Activated CD4-positive, alpha-beta T cell treated with anti-CD3 and anti-CD28 coated beads, Interleukin-2, amount 50 U/mL, for 48 hours (primary cell): ENCODE measurements around the gene RSRC1.
A peak's percentile ranks its signal among the peaks of the same experiment; 100 is the strongest.
"Not testable (repeated sequence)": the region's sequence is repeated elsewhere in the genome, so short reads cannot be mapped to it uniquely, and the experiment has no call there.

Source experiments
- DNase-seq, 2 experiments: peaks; one replicate each; pipeline ENCODE4 v3.0.0-alpha.2; 2020

Gene RSRC1

DNA sequence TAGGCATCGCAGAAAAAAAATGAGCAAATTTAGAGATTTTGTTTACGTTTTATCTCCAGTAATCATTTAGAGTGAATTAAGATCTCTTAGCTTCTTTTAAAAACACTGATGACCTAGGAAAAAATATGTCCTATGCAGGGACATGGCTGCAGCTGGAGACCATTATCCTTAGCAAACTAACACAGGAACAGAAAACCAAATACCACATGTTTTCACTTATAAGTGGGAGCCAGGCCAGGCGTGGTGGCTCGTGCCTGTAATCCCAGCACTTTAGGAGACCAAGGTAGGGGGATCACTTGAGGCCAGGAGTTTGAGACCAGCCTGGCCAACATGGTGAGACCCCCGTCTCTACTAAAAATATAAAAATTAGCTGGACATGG, 298.6 kb downstream of the RSRC1 start:
- not testable (repeated sequence) for DNase-seq

DNA sequence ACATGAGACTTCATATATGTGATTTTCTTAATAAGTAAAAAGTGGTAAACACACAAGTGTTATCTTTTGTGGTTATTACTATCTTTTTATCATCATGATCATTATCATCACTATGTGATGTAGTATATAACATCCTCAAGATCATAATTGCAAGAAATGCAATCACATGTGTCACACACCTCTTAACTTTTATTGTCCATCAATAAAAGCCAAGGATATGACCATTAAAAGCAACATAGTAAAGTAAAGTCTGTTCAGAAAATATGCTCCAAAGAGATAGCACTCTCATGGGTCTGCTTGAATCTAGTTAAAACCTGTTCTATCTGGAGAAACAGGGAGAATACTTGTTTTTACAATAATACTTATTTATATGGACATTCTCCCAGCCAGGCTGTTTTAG, 308.1 kb downstream of the RSRC1 start:
- DNase-seq = no peak

DNA sequence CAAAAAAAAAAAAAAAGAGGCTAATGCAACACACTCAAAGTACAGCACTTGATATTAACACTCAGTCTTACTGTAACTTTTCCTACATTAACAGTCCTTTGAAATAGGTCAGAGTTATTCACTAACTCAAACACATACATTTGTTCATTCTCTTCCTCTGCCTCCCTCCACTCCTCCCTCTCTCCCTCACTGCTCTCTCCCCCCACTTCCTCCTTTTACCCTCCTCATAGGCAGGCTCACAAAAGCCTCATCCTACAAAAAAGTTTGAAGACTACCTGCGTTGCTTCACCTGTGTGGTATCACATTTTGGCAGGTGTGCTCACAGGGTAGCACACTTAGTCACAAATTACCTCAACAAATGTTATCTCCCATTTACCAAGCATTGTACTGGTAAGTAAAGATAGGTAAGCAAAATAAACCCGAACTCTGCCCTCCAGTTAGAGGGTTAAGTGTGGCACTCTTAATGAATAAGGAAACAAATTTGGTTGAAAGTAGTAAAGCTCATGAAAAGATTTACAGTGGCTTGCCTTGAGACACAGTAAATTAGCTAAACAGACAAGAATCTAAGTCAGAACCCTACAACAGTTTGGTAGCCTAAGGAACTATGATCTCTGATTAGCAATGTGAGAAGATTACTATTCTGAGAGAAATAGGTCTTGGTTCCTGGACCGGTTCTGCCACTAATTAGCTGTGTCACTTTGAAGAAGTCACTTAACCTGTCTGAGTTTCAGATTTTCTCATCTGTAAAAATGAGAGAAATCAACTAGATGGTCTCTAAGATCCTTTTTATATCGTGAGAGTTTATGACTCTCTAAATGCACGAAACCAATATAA, 310.1 kb downstream of the RSRC1 start:
- no peak for DNase-seq

DNA sequence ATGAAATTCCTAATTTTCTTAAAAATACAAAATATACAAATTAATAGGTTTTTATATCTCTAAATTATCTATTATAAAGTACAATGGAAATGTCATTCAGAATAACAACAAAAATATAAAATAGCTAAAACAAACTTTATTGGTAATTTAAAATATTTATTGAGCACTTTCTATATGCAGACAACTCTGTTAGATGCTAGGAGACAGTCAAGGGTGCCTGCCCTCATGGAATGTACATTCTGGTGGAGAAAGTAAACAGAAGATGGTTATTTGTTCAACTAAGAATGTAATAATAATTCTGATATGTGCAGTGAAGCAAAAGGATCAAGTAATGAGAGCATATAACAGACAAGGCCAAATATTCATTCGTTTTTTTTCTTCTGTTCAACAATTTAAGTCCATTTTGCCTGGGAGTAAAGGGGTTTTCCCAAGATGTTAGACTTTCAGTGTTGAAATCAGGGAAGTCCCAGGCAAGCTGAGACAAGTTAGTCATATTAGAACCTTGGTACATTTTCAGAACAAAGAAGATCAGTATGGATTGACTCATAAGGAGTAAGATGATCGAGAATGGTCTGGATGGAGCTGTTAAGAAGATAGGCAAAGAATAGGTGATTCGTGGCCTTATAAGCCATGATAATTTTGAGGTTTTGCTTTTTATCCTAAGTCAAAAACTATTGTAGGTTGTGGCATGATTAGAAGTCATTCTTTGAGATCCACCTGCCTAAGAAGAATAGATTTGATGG, 310.9 kb downstream of the RSRC1 start:
- no peak for DNase-seq

DNA sequence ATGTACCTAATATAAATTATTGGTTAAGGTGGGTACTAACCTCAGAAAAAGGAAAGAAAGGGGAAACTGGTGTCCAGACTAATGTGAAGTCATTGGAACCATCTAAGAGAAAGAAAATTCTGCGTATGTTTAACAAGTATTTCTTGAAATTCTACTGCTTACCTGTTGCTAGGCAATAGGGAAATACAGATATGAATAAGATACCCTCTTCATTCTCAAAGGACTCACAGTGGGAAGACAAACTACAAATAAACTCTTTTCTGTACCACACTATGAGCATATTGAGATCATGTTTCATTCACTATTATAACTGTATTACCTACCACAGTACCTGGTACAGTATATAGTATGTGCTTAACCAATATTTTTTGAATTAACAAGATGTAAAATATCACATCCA, 320.6 kb downstream of the RSRC1 start:
- no peak for DNase-seq

DNA sequence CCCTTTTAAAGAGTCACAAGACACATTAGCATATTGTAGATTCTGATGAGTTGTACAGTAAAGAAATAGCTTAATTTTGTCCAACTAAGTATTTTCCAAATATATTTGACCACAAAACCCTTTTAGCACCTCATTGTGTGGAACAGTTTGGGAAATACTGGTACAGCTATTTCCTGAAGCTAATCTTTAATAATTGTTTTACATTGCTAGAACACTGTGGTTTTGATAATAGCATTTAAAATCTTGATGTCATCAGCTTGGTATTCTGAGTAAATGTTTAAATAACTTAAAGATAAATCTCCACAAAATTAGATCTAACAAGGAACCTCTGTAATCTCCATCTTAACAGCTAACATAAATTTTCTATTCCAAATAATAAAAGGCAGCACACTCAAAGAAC, 321.1 kb downstream of the RSRC1 start:
- DNase-seq = no peak

DNA sequence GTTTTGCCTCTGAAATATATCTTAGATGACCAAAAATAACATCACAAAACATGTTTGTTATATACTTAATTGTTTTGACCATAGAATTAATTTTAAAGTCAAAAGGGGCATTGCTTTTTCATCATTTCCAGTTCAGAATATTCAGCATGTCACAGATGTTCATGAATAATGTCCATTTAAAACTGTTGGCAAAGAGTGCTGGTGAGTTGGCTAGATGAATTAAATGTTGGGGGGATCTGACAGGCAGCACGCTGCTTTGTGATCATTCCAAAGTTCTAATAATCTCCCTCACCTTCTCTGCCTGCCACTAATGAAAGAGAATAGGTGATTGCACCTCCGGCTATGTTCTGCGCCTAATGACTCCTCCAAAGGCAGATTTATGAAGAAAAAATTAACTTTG, 321.9 kb downstream of the RSRC1 start:
- no peak for DNase-seq

DNA sequence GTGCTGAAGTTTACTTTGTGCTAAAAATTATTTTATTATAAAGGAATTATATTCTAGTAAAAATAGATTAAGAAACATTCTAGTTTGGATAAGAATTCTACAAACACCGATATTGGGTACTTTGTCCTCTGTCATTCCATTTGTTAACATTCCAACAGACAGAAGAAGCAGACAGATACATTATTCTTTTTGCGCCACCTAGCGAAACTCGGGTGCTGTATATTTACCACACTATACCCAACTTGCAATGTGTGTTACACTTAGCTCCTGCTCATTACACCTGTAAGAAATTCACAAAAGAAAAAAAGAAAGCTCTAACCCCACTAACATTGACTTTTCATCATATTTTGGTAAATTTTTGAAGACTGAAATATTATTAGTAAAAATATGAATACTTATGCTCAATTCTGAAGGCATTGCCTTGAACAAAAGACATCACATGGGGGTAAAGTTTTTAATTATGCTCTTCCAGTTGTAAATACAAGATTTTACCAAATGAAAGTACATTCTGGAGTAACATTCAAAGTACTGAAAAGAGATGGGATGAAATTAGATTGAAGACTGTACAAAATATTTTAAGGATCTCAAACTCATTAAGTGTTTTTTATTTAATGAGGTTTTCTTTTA, 324.6 kb downstream of the RSRC1 start:
- peak; percentile 30 to 39 for DNase-seq

DNA sequence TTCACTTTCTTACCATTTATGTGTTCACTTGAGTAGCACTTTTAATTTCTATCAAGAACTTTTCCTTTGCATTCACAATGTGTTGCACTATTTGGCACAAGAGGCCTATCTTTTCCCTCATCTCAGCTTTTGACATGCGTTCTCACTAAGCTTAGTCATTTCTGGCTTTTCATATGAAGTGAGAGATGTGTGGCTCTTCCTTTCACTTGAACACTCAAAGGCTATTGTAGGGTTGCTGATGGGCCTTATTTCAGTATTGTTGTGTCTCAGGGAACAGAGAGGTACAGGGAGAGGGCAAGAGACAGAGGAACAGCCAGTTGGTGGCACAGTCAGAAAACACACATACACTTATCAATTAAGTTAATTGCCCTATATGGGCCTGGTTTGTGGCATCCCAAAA, 333.7 kb downstream of the RSRC1 start:
- no peak for DNase-seq

DNA sequence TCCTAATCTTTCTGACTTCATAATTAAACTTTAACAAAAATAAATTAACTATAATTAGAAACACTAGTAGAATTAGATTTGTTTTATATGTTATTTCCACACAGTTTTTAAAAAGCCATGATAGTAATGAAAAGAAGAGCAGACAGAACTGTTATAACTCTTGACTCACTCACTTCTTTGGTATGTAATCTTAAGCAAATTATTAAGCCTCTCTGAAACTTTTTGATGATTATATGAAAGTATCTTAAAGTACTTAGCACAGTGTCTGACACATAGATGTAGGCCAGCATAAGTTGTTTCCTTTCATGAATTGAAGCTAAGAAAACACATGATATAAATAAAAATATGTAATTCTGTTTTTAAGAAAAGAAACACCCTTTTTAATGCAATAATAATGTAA, 337.5 kb downstream of the RSRC1 start:
- no peak for DNase-seq

DNA sequence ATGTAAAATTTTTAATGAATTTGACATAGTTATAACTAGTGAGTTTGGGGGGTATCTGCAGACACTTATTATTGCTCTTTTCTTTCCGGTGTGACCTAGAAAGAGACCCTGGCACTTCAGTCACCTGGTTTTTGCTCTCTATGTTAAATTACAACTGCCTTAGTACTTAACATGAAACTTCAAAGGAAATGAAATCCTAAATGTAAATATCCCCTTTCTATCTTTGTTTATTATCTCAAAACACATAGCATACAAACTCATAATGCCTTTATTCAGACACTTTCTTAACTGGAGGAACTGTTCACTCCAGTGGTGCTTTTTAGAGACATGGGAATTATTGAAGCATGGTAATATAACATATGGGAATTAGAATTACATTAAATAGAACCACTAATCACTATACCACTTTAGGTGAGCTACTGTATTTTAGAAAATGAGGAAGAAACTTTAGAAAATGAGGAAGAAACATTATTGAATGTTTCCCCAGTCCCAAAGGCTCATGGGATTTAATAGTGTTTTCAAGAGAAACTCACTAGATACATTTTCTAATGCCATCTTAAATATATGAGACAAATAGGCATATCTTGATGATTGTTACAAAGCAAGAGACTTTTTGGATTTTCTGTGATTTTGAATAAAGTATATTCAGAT, 341.6 kb downstream of the RSRC1 start:
- DNase-seq = no peak

DNA sequence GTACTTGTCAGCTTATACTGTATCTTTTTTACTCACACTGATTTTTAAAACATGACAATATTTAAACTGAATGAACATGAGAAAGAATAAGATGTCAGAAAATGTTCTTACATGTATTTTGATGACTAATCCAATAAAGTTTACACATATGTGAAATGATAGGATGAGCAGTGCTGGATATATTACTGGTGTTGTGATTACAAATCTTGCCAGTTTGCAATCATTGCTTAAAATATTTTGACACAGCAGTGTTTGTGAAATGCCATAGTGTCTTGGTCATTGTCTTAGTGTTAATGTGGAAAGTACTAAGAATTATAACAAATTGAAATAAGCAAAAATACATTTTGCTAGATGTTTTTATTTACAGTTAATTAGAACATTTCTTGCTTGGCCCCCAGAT, 342.4 kb downstream of the RSRC1 start:
- no peak for DNase-seq

DNA sequence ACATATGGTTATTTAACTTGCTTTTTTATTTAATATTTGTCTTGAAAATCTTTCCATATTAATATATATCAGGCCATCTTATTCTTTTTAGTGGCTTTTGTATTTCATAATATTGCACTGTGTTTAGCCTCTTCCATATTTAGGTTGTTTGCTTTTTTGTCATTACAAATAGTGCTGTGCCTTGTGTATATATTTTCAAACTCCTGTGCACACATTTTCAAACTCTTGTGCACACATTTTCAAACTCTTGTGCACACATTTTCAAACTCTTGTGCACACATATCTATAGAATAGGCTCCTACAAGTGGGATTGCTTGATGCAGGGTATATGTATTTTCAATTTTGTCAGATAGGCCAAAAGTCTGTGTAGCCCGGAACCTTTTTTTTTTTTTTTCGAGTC, 343.1 kb downstream of the RSRC1 start:
- DNase-seq = no peak

DNA sequence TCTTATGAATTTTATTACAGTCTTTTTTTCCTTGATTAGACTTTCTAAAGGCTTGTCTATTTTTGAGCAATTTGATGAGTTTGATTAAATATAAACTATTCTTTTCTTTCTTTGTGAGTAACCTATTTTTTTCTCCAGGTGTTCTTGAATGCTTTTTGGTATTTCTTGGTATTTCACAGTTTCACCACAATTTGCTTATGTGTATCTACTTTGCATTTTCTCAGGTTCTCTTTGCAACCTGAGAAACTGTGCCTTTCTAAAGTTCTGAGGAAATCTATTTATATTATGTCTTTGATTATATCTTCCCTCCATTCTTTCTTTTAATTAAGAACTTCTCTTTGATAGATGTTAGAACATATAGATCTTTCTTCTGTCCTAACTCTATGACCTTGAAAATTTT, 344.0 kb downstream of the RSRC1 start:
- DNase-seq = no peak

DNA sequence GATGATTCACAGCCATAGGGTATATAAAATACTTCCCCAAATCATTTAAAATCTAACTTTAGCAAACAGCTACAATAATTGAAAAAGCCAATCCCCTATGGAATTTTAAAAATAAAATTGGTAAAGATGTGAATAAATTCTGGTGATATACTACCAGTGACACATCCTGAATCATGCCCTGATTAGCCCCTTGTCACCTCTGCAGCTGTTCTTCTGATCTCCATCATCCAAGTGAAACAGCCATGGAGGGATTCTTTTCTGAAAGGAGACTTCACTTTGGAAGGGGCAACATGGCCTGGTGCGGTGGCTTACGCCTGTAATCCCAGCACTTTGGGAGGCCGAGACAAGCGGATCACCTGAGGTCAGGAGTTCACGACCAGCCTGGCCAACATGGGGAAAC, 345.5 kb downstream of the RSRC1 start:
- DNase-seq = no peak

DNA sequence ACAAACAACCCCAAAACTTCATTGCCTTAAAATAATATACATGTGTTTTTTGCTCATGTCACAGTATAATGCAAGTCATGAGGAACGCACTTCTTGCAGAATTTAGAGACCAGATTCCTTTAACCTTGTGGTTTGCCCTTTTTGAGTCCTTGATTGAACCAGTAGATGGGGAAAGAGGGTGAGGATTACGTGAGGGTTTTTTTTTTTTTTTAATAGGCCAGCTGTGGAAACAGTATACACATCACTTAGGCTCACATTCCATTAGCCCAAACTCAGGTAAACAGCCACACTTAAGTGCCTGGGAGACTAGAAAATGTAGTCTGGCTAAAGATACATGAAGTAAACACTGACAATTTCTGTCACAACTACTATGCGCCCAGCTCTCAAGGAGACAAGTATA, 346.2 kb downstream of the RSRC1 start:
- DNase-seq = no peak

DNA sequence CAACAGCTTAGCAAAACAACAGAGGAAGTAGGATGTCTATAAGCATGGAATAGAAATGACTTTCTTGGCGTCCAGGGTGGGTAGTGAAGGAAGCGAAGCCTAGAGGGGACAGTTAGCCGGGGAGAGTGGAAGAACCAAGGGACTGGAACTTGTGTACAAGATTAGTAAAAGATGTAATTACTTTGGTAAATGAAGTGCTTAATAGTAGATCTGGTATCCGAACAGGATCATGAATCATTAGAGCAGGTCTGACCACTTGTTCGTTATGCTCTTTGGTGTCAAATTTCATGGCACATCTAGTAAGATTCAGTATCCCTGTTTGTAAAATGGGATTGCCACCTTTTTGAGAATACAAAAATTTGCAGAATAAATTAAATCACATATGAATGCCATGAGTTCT, 348.6 kb downstream of the RSRC1 start:
- no peak for DNase-seq

DNA sequence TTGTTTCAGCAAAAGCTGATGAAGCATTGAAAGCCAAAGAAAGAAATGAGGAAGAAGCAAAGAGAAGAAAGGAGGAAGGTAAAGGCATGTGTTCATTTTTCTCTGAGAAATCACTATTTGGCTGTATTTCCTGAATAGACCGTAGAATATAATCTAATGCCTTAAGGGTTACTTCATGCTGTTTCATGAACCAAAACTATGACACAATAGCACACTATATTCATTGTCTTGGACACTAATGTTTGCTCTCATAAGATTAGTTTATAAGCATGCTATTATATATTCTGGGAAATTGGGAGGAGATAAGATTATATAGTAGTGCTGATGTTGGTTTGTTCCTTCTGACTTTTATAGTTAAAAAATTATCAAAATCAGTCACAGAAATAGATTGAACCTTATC, 351.0 kb downstream of the RSRC1 start:
- DNase-seq = no peak

DNA sequence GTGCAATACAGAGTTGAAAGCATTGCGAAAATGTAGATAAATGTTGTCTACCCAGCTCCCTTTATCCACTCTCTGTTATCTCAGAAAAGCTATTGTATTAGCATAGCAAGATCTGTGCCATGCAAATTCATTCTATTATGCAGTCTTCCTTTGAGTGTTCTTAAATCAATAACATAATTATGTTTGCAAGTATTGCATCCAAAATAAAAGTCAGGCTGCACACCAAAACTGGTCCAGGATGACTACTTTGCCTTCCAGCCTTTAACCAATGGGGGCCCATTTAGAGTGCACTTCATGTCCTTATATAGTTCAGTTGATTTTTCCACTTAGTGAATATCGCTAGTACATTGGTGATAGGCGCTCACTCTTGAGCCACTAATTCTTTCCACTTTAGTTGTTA, 353.7 kb downstream of the RSRC1 start:
- DNase-seq = no peak

DNA sequence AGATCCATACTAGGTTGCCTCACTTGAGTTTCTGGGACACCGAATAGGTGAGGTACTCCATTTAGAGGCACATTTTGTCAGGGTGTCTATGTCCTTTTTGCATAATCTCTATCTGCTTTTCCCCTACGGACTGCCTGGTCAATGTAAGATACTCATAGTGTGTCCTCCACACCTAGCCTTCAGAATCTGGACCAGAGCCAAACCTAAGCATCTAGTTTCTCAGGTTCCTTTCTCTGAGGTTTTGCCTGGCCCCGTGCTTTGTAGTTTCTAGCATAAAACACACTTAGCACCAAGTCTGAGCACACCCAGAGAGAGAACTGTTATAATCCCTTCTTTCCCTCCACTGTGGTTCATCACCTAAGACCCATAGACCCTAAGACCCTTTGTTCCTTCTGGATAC, 355.2 kb downstream of the RSRC1 start:
- DNase-seq = no peak

DNA sequence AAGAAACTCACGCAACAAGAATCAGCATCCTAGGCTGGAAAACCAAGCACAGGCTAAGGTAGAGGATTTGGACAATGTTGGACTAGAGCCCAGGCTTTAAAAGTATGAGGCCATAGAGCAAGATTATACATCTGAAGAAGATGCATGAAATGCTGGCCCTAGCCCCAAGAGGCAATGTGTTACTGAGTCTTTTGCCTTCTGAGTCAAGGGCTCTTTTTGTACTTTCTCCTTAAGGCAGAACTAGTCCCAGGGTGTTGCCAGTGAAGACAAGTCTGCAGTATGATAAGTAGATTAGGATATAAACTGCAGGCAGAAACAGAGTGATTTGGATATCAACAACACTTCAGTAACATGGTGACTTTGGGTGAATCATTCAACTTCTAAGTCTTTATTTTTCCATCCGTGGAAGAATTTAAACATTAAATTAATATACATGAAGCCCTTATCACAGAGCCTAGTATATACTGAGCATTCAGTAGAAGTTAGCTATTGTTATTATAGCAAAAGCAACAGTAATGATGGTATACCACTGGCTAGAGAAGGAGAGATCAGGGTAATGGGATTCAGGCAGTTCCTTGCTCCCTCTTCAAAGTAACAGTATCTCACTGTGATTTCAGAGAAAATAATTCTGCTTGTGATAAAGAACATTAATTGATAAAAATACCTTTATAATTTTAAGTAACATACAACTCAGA, 361.2 kb downstream of the RSRC1 start:
- no peak for DNase-seq

DNA sequence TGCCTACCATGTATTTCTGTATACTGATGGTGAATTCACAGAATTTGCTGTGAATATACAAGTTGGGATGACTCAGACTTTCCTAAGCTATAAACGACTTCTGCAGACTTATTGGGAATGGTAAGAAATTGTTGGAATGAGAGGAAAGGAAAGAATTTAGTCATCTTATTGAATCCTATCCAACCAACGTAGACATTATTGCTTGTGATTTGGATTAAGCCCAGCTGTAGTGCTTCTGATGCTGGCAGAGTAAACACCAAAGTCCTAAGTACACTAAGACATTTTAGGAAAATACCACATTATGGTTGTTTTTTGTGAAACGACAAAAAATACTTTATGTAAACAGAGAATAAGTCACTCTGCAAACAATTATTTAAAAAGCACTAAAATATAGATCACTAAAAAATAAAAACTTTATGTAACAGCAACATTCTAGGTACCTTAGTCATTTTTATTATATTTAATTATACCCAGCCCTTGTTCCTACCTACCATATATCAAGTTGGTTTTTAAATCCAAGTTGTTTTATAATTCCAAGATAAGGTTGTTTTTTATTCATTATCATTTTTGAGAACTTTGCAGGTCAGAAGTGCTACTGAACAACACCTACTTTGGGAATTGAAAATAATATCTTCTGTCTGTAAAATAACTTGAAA, 361.9 kb downstream of the RSRC1 start:
- DNase-seq = no peak
